ENCODE measurements around the gene PRR14.
"Not testable (repeated sequence)": the region's sequence is repeated elsewhere in the genome, so short reads cannot be mapped to it uniquely, and the experiment has no call there.

PRR14 gene

DNA sequence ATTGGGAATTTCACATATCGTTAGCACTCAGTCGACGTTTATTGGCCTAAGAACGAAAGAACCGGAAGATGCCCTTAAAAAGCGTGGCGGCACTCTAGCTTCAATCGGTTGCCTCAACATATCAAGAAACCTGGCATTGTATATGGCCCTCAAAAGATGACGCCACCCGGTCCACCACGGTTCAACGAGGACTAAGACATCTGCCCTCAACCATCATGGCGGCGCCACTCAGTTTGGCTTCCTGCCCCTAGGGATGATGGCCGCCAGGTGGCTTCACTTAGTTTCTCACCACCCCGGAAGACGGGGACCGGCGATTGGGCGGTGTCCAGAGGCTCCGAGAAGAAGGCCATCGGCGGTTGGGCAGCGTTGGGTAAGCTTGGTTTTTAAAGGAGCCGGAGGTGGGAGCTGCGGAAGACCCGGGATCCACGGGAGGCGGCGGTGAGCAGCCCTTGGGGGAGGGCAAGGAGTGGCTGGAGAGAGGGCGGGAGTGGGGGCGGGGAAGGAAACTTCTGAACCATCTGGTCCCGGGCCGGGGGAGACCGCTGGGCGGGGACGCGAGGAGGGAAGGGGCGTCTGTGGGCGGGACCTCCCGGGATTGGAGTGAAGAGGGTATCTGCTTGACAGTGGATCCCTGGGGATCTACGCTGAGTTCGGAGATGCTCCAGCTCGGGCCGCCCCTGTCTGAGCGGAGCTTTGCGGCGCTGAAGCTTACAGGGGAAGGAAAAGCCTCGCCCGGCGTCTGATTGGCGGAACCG is at the start of gene PRR14:
Gene PRR14 (plus strand): TSS at position 592 of the 755 bp plus-strand sequence. CDS start 686 bp downstream, outside the sequence.
- DNase-seq: peak; percentile 98 to 99

DNA sequence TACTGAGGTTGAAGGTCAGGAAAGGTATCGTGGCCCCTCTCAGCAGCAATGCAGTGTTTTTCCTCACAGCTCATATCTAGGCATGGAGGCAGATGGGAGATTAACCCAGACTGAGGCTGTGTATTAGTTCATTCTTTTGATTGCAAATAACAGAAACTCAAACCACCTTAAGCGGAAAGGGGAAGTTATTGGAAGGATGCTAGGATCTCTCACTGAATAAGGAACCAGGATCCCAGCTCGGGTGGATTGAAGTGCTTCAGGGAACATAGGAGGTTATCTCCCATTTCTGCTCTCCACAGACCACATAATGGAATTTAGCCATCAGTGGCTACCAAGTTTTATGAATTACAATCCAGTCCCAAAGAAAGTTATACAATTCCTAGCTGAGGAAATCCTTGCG is 48.8 kb upstream of the PRR14 start:
- DNase-seq: no peak

DNA sequence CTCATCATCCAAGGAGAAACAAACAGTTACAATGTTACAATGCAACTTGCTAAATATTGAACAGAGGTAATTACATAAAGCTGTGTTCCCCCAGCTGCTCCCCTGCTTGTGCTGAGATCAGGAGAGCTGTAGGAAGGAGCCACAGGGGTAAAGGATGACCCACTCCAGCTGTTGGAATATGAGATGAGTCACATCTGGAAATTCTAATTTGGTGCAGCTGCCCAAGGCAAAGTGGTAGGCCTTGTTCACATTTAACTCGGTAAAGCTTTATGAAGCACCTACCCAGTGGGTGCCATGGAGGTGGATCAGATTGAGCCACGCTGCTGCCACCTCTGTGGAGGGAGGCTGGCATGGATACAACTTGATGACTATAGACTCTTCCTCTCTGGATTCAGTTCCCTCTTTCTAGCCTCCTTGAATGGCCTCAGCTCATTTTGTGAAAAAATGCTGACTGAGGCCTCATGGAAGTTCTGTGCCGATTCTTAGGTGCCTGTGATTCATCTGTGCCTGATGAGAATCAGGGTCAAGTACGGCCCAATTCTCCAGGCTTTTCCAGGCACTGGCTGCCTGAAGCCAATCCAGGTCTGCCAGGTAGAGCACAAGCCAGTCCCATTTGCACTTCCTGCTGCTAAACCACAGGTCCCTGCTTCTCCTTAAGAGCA is 48.0 kb upstream of the PRR14 start:
- DNase-seq: no peak

DNA sequence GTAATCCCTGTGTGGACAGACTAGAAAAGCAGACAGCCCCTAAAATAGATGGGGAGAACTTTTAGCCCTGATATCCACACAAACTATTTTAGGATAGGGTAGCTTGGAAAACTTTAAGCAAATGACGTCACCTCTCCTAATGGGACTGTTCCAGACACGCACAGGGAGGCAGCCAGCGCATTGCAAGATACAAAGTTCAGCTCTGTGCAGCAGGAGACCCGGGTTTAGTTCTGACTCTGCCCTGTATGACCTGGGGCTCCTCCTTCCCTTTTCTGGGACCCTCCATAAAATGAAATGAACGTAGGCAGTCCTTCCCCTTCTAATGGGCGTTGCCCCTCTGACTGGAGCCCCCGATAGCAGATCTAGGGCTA is 46.8 kb upstream of the PRR14 start:
- DNase-seq: no peak

DNA sequence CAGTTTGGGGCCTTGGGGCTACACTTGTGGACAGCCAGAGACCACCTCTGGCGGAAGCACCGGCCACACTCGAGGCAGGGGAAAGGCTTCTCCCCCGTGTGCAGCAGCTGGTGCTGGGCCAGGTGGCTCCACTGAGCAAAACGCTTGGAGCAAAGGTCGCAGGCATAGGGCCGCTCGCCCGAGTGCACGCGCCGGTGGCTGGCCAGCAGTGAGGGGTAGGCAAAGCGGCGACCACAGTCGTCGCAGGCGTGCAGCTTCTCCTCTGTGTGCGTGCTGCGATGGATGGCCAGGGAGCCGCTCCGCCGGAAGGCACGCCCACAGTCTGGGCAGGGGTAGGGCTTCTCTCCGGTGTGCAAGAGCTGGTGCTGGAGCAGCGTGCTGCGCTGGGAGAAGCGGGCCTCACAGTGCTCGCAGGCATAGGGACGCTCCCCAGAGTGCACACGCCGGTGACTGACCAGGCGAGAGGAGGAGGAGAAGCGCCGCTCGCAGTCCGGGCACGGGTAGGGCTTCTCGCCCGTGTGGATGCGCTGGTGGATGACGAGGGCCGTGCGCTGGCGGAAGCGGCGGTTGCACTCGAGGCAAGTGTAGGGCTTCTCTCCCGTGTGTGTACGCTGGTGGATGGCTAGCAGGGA is 46.3 kb upstream of the PRR14 start:
- no peak for DNase-seq

DNA sequence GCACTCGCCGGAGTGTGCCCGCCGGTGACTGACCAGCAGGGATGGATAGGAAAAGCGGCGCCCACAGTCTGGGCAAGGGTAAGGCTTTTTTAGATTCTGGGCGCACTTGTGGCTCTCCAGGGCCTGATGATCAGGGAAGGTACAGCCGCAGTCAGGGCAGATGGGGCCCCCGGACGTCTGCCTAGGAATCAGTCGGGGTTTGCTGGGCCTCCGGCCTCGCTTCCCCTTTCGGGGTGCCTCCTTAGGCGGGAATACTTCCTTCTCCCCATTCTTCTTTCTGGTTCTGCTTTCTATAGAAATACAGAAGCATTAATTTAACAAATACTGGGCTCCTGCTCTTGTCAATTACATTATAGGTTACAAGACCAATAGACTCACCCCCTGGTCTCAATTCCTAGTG is 45.6 kb upstream of the PRR14 start:
- no peak for DNase-seq

DNA sequence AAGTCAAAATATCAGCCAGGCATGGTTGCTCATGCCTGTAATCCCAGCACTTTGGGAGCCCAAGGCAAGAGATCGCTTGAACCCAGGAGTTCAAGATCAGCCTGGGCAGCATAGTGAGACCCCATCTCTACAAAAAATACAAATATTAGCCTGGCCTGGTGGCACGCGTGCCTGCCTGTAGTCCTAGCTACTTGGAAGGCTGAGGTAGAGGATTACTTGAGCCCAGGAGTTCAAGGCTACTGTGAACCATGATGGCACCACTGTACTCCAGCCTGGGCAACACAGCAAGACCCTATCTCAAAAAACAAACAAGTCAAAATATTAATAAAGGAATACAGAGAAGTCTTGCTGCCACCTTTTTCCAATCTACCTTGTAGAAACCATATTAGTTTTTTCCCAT is 44.8 kb upstream of the PRR14 start:
- DNase-seq: no peak

DNA sequence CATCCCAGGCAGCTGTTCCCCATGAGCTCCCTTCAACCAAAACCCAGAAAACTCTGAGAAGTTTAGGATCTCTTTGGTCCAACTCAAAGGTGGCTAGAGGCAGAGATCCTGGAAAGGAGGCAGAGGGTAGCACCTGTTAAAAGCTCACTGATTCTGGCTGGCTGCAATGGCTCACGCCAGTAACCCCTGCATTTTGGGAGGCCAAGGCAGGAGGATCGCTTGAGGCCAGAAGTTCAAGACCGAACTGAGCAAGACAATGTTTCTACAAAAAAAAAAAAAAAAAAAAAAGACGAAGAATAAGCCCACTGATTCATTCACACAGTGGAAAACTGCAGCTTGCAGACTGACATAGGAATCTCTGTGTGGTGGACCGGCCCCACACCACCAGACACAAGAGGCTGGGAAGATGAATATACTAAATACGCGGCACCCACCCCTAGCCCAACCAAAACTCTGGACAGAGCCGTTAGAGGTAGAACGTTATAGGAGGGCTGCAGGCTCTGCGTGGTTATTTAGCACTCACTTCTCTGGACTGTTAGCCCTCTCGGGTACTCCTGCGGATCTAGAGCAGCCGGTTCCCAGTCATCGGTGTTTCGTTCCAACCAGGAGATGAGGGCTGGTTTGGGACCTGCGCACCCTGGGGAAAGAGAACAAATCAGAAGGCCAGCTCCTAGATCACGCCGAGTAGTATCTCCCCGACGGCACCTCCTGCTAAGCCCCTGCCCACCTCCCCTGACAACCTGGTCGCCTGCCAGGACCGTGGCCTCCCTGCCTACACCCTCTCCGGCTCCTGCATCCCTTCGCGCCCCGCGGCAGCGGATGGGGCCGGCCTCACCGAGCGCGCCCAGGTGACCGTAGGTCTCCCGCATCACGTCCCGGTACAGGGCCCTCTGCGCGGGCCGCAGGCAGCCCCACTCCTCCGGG is 41.5 kb upstream of the PRR14 start:
- peak; percentile 49 to 64 for DNase-seq

DNA sequence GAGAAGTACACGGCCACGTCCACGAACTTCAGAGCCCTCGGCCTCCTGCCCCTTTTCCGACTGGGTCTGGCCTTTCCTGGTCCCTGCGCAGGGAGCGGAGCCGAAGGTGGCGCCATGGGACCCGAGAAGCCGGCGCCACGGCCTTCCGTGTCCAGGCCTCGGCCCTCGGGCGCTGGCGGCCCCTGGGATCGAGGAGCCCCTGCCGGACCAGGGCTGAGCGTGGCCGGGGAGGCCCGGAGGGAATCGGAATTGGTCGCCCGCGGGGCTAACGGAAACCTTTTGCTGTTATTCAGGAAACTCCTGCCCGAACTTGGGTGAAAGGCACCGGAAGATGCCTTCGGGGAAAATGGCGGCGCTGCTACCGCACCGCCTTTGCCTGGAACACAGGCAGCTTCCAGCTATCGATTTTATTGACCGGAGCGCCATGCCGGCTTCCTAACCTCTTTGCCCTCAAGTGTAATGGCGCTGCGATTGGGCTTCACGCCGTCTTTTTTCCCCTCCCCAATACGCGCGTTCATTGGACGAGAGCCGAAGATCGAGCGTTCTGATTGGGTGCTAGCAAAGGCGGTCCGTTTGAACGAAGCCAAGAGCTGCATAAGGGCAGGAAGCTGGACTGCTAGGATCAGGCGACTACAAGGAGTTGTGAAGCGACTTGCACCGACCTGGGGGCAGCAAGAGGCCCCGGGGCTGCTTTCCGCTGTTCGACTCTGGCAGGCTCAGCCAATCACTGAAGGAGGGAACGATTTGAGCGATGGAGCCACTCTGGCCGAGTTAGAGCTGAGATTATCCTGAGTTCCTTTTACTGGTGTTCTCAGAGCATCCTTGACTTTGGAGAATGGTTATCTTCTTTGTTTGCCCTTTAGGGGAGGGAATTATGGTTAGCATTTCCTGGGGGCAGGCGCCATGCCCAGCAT is 40.6 kb upstream of the PRR14 start, which contains the start of gene ZNF689:
Gene ZNF689 (minus strand): TSS at position 464 of the 914 bp plus-strand sequence. CDS start 348 bp downstream, at position 116.
- DNase-seq: peak; percentile 95 to 96

DNA sequence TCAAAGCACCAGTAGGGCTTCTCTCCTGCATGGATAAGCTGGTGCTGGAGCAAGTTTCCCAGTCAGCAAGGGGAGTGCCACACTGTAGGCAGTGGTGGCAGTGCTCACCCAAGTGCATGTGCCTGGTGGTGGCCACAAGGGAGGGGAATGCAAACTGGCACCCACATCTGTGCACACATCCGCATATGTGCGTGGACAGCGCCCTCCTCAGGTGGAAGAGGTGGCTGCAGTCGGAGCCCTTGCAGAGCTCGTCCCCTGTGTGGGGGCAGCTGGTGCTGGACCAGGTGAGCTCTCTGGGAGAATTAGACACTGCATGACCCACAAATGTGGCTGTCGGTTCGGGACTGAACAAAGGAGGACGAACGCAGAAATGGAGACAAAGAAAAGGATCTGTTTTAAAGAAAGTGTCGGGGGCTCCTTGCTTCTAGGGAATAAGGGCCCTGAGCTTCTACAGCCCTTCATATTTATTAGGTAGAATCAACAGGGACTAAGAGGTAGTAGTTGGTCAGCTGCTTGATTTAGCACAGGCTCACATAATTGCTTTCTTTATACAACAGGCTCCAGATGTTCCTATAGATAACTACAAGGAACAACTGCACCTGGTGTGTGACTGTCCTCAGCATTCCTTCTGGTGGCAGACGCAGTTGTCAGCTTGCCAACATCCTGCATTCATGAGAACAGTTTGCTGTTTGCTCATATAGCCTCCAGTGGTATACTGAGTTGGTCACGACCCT is 35.2 kb upstream of the PRR14 start:
- DNase-seq: peak; percentile 89 to 92

DNA sequence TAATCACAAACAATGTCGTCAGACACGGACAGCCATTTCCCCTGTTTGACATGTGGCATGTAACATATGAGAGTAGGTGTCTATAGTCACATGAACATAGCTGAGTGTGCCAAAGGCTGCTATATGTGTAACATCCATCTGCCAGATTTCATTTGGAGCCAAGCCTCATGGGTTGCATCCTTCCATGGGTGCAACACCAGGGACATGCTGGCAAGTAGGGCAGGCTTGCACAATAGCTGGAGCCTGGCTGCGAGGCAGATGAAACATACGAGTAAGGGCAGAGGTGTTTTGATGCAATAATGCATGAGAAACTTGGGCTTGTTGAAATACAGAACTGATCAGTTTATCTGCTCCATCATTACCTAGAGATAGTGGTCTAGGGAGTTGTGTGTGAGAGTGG is 31.6 kb upstream of the PRR14 start:
- no peak for DNase-seq

DNA sequence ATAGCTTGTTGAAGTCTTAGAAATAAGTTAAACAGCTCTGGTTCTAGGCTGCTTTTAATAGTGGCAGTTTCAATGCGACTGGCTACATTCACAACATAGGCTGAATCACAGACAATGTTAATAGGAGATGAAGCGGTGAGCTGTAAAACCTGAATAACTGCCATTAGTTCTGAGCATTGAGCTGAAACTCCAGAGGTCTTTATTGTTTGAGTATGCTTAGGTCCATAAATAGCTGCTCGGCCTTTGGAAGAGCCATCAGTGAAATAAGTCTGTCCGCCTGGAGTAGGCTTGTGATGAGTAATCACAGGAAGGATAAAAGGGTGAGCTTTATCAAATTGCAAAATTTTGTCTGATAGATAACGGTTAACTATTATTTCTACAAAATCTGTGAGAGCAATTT is 31.1 kb upstream of the PRR14 start:
- DNase-seq: no peak

DNA sequence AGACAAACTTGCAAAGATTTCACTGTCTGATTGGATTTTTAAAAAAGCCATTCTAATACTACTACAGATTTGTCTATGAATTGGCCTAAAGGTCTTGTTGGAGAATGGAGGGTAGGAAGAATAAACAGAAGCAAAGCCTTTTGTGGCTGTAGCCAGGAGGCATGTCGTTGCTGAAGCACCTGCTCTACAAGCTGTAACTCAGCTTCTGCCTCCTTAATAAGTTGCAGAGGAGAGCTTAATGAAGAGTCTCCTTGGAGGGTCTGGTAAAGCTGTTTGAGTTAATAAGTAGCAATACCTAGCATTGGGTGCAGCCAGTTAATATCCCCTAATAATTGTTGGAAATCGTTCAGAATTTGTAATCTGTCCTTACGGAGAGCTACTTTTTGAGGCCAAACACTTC is 30.6 kb upstream of the PRR14 start:
- no peak for DNase-seq

DNA sequence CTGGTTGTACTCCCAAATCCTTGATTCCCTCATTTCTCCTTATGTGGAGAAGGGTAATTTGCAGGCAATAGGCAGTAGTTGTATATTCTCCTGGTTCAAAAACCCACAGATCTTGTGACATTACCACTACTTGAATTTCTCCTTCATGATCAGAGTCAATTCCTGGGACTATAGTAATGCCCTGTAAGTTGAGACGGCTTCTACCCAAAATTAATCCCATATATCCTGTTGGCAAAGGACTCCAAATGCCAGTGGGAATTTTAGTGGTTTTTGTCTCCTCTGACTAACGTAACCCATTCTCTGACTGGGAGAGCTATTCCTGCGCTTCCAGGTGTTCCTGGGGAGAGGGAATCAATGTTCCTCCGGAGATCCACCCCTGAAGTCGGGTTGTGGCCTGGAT is 29.0 kb upstream of the PRR14 start:
- no peak for DNase-seq

DNA sequence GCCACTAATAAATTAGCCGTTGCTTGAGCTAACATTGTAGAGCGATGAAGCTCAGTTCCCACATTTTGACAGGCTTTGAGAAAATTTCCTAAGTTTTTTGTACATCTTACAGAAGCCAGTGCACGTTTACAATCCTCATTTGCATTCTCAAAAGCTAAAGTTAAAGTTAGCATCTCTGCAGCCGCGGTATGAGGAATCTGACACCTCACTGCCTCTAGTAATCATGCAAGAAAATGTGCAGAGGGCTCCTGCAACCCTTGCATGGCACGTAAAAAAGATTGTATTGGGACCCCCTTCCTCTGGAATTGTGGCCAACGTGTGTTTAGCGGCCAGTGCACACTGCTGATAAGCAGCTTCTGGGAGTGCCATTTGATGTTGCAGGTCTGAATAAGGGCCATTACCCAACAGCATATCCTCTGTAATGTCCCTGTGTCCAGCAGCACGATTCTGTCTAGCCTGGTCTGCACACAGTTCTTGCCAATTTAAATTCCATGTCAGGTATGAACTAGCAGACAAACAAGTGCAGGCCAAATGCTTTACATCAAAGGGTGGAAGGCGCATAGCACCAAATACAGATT is 28.2 kb upstream of the PRR14 start:
- DNase-seq: no peak

DNA sequence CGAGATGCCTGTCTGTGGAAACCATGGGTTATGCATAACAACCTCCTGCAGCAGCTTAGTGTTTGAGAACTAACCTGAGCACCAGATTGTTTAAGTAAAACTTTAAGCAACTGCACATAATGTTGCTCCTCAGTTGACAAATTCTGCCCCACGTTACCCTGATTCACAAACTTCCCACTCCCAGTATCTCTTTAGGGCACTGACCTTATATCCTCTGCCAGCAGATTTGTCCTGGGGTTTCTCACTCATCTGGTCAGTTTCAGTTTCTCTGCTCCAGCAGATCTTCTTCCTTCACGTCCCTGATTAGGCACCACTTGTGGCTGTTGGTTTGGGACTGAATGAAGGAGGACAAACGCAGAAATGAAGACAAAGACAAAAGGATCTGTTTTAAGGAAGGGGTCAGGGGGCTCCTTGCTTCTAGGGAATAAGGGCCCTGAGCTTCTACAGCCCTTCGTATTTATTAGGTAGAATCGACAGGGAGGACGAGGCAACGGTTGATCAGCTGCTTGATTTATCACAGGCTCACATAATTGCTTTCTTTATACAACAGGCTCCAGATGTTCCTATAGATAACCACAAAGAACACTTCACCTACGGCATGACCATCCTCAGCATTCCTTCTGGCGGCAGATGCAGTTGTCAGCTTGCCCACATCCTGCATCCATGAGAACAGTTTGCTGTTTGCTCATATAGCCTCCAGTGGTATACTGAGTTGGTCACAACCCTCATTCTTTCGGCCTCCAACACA is 27.1 kb upstream of the PRR14 start:
- no peak for DNase-seq

DNA sequence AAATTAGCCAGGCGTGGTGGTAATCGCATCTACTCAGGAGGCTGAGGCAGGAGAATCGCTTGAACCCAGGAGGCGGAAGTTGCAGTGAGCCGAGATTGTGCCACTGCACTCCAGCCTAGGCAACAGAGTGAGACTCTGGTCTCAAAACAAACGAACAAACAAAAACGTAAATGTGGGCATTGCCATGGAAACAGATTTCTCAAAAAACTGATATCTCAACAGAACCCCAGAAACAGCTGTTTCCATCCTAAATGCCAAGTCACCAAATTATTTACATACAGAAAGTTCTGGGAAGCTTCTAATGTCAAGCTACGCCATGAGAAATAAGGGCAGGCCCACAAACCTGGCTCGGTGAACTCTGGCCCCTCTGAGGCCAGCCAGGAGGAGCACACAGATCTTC is 24.5 kb upstream of the PRR14 start:
- DNase-seq: no peak

DNA sequence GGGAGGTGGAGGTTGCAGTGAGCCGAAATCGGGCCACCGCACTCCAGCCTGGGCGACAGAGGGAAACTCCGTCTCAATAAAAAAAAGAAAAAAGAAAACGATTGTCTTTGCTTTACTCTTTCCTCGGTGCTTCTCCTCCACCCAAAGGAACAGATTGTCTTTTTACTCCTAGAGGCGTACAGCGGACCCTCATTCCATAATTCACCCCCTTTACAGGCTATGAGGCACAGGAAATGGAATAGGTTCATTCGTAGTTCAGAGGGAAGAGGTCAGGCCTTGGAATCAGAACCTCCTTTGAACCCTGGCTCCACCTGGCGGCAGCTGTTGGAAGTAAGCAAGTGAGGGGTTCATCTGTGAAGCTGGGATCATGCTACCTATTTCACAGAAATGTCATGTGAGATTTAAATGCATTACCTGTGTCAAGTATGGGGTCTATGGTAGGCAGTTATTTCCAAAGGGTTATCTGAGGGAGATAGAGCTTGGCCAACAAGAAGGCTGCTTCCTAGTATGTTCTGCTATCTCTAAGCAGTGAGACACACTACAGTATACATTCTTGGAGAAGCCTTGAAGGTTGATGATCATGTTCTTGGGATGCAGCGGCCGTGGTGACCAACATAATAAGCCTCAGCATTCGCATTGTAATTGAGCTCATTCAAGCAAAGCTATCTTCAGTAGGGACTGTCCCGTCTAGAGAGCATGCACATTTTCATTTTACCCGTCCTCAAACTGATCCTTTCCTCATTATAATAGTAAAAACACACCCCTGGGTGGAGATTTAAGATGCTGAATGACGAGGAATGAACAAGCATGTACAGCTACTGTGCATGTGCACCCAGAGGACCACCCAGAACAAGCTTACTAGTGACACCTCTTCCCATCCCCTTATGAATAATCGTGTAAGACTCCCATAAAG is 21.9 kb upstream of the PRR14 start:
- peak; percentile 98 for DNase-seq

DNA sequence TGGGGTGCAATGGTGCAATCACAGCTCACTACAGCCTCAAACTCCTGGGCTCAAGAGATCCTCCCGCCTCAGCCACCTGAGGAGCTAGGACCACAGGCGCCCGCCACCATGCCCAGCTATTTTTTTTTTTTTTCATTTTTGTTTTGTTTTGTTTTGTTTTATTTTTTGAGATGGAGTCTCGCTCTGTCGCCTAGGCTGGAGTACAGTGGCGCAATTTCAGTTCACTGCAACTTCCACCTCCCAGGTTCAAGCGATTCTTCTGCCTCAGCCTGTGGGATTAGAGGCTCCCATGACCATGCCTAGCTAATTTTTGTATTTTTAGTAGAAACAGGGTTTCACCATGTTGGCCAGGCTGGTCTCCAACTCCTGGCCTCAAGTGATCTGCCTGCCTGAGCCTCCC is 18.3 kb upstream of the PRR14 start:
- not testable (repeated sequence) for DNase-seq

Measured in activated CD4-positive, alpha-beta T cell treated with anti-CD3 and anti-CD28 coated beads, Interleukin-2, amount 50 U/mL, for 48 hours (primary cell).